GM12878 (cell line): ENCODE results near the gene CCDC197. TPM values are rescaled to one million over a fixed set of nuclear protein-coding genes. Genes with fewer than 3 reads are reported as not detected.

Experiments used
- BCL3 ChIP-seq: IDR thresholded peaks from 2 replicates; pipeline ENCODE4 v1.6.1; 2011; ENCODE audit warnings: borderline replicate concordance, low read depth, mild to moderate bottlenecking, moderate library complexity, low read length; ENCODE audit not compliant: insufficient read depth, poor library complexity, severe bottlenecking
- BHLHE40 ChIP-seq, 2 experiments: fragments of 450-650 bp in 1 of 2; IDR thresholded peaks; 2 replicates each; pipeline ENCODE4 v1.6.1; 2011 to 2017; ENCODE audit warnings: low read depth in 2 of 2, borderline replicate concordance in 1 of 2, improper control_type of control experiment in 1 of 2, low read length in 1 of 2, mild to moderate bottlenecking in 1 of 2
- CBFB ChIP-seq: IDR thresholded peaks from 2 replicates; pipeline ENCODE4 v1.6.1; 2016; ENCODE audit warnings: antibody characterized with exemption, low read depth
- CEBPB ChIP-seq, 2 experiments: fragments of 150-350 bp in 1 of 2; IDR thresholded peaks; 2 replicates each; pipeline ENCODE4 v1.6.1; 2012 to 2014; ENCODE audit warnings: low read depth in 2 of 2, low read length in 2 of 2, borderline replicate concordance in 1 of 2, inconsistent platforms in 1 of 2
- CHD4 ChIP-seq: fragments of 200-600 bp; sonication (generic); IDR thresholded peaks from 2 replicates; pipeline ENCODE4 v1.6.1; 2016; ENCODE audit warnings: mild to moderate bottlenecking
- CREM ChIP-seq: IDR thresholded peaks from 2 replicates; pipeline ENCODE4 v1.6.1; 2014; ENCODE audit warnings: antibody characterized with exemption, low read depth
- EED ChIP-seq: sonication (generic); IDR thresholded peaks from 2 replicates; pipeline ENCODE4 v1.6.1; 2016; ENCODE audit warnings: antibody characterized with exemption, low read depth
- EZH2 ChIP-seq: IDR thresholded peaks from 2 replicates; pipeline ENCODE4 v1.6.1; 2012; ENCODE audit warnings: low read depth, mild to moderate bottlenecking, control low read depth, inconsistent platforms, low read length, borderline replicate concordance; ENCODE audit not compliant: control insufficient read depth
- GATAD2B ChIP-seq: fragments of 450-650 bp; conservative IDR thresholded peaks from 2 replicates; pipeline ENCODE4 v1.6.1; 2017; ENCODE audit warnings: low read depth, mild to moderate bottlenecking, moderate library complexity
- HDGF ChIP-seq: fragments of 450-650 bp; IDR thresholded peaks from 2 replicates; pipeline ENCODE4 v1.6.1; 2016; ENCODE audit warnings: antibody characterized with exemption
- NFYA ChIP-seq: IDR thresholded peaks from 2 replicates; pipeline ENCODE4 v1.6.1; 2011; ENCODE audit warnings: low read depth, mild to moderate bottlenecking, low read length, improper control_type of control experiment, borderline replicate concordance
- POLR2AphosphoS5 ChIP-seq: IDR thresholded peaks from 2 replicates; pipeline ENCODE4 v1.6.1; 2011; ENCODE audit warnings: mild to moderate bottlenecking, low read length, inconsistent platforms
- RELA ChIP-seq: fragments of 450-650 bp; IDR thresholded peaks from 2 replicates; pipeline ENCODE4 v1.8.0; 2014; ENCODE audit warnings: borderline replicate concordance; ENCODE audit not compliant: partially characterized antibody
- RUNX3 ChIP-seq: IDR thresholded peaks from 2 replicates; pipeline ENCODE4 v1.6.1; 2012; ENCODE audit warnings: low read length, inconsistent platforms
- SKIL ChIP-seq: fragments of 450-650 bp; IDR thresholded peaks from 2 replicates; pipeline ENCODE4 v1.6.1; 2017; ENCODE audit warnings: mild to moderate bottlenecking, low read depth, inconsistent platforms; ENCODE audit not compliant: poor library complexity, severe bottlenecking
- SMAD1 ChIP-seq: fragments of 450-650 bp; IDR thresholded peaks from 2 replicates; pipeline ENCODE4 v1.6.1; 2018; ENCODE audit warnings: mild to moderate bottlenecking, low read depth; ENCODE audit not compliant: partially characterized antibody
- SMARCA5 ChIP-seq: fragments of 450-650 bp; IDR thresholded peaks from 2 replicates; pipeline ENCODE4 v1.6.1; 2017; ENCODE audit warnings: mild to moderate bottlenecking
- SRF ChIP-seq, 2 experiments: IDR thresholded peaks; 2 replicates each; pipeline ENCODE4 v1.6.1; 2011; ENCODE audit warnings: low read depth in 2 of 2, low read length in 2 of 2, mild to moderate bottlenecking in 1 of 2, moderate library complexity in 1 of 2
- YBX1 ChIP-seq: fragments of 450-650 bp; IDR thresholded peaks from 2 replicates; pipeline ENCODE4 v1.6.1; 2016; ENCODE audit warnings: antibody characterized with exemption
- ZBED1 ChIP-seq: IDR thresholded peaks from 2 replicates; pipeline ENCODE4 v1.6.1; 2016; ENCODE audit warnings: borderline replicate concordance
- ZNF384 ChIP-seq: IDR thresholded peaks from 2 replicates; pipeline ENCODE4 v1.6.1; 2012; ENCODE audit warnings: low read depth, mild to moderate bottlenecking, low read length, improper control_type of control experiment, borderline replicate concordance
- ZNF687 ChIP-seq: fragments of 450-650 bp; IDR thresholded peaks from 2 replicates; pipeline ENCODE4 v1.6.1; 2017; ENCODE audit warnings: mild to moderate bottlenecking, moderate library complexity
- polyA plus RNA-seq, 11 experiments: library from polyadenylated mRNA; depleted of rRNA in 4 of 11; unstranded in 6 of 11; stranded (reverse) in 5 of 11; fragments of >200 nt; fragmentation: Nextera tagmentation in 4 of 11; fragmentation: Illumina TruSeq in 1 of 11; extraction: Ambion mirVana in 4 of 11; extraction: Trizol in 1 of 11; gene quantifications; 1 replicate in 1 of 11; 2 replicates in 10 of 11; pipeline versions ENCODE4 v1.2.1 to v1.2.3, GENCODE V29; 2011 to 2016; ENCODE audit warnings: inconsistent platforms in 2 of 11, missing spikeins in 2 of 11, low read depth in 1 of 11
- total RNA-seq, 4 experiments: library from RNA; depleted of rRNA in 3 of 4; stranded (reverse); fragments of >200 nt in 3 of 4; fragmentation: Illumina TruSeq in 1 of 4; extraction: Trizol in 1 of 4; gene quantifications; 2 replicates each; pipeline versions ENCODE4 v1.2.1 to v1.2.3, GENCODE V29; 2013 to 2021

CCDC197 gene
- total and polyA plus RNA-seq, 10 of the 15 experiments (the other 5 are each of a cell fraction or from before 2014, with no cell fraction given): 0.12 TPM; not detected in 9

- TF ChIP-seq SKIL (no peak), ZBED1 (0 out of 2 replicates have a peak, but pooled peaks have one; percentile 32), CBFB (peak; percentile 74), NFYA (no peak), ZNF687 (peak; percentile 79; the same call in 1 of the 2 replicates), GATAD2B (peak; percentile 23; the same call in 1 of the 2 replicates), SMAD1 (no peak), YBX1 (no peak), POLR2AphosphoS5 (peak; percentile 70), ZNF384 (no peak), RELA (no peak), BHLHE40 (IDR thresholded peaks at IDR 0.05; ENCODE audit: borderline replicate concordance in 1 of 2, low read depth in 2 of 2, low read length in 1 of 2) (peak in 1 of 2 experiments; percentile 46; a peak in 1 of 4 replicates), CHD4 (no peak), EED (peak; percentile 85), CEBPB (IDR thresholded peaks at IDR 0.05; ENCODE audit: borderline replicate concordance in 1 of 2, low read depth in 2 of 2, low read length in 2 of 2) (peak in 1 of 2 experiments; percentile 50; a peak in 2 of 4 replicates), RUNX3 (no peak), HDGF (no peak), CREM (peak; percentile 9; the same call in 1 of the 2 replicates), EZH2 (no peak), BCL3 (peak; percentile 20), SMARCA5 (0 out of 2 replicates have a peak, but pooled peaks have one; percentile 64), SRF (IDR thresholded peaks at IDR 0.05; ENCODE audit: low read depth in 2 of 2, low read length in 2 of 2) (0 out of 4 replicates have a peak, but pooled peaks of 1 of the 2 experiments have one; percentile 11)
Measured at GRCh38 chr14:93954900-93955849, 41.9 kb upstream of the CCDC197 start (continued).
